NCI-H446 treated with DMSO at 0.1 percent for 48 hours (cell line): ENCODE results near the gene SLC12A8.
"Not testable (repeated sequence)": the region's sequence is repeated elsewhere in the genome, so short reads cannot be mapped to it uniquely, and the experiment has no call there.

ENCODE experiments used
- DNase-seq: peaks from one replicate; lab custom pipeline; 2025; lab: John Stamatoyannopoulos, UW

SLC12A8 gene

GRCh38 chr3:125110016-125110875 lies 102.3 kb downstream of the SLC12A8 start:
- no peak for DNase-seq

GRCh38 chr3:125109536-125109925 lies 103.0 kb downstream of the SLC12A8 start:
- DNase-seq, result no peak

DNA sequence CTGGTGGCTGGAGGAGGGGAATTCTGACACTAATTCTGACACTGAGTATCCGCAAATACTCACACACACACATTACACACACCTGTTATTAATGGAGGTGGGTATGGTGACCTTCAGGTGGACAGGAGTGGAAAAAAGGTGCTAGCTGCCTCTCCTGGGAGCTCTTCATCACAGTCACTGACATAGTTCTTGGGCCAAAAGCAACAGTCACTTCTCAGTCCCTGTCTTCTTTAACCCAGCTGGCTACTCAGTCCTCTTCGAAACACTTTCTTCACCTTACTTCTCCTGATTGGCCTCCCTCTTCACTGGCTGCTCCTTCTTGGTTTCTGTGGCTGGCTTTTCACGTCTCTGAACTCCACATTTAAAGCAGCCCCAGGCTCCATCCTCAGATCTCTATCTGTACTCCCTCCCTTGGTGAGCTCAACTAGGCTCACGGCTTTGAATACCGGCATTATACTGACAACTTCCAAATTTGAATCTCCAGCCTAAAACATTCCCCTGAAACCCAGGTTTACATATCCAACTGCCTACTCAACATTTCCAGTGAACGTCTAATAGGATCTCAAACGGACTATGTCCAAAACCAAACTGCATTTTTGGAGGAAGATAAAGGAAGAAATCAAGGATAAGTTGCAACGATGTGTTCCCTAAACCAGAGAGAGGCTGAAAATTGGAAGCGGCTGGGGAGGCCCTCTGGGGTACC lies 103.6 kb downstream of the SLC12A8 start:
- no peak for DNase-seq

DNA sequence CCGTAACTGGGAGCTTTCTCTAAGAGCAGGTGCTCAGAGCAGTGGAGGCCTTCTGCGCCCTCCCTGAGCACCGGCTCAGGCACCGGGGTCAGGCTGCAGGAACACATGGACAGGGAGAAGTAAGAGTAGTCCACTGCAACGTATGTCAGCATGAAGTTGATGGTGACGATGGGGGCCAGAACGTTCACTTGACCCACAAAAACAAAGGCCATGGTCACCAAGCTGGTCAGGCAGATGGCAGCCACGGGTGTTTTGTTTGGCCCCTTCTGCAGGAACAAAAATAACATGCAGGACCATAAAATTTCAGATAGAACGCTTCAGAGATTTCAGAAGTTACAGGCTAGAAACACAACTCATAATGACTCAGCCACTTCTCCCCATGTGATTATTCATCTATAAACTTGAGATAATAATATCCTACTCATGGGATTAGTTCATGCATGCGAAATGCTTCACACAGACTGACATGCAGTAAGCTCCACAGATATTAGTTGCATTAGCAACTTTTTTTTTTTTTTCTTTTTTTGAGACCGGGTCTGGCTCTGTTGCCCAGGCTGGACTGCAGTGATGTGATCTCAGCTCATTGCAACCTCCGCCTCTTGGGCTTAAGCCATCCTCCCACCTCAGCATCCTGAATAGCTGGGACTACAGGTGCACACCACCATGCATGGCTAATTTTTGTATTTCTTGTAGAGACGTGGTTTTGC lies 104.5 kb downstream of the SLC12A8 start:
- DNase-seq, result no peak

GRCh38 chr3:125107363-125107762 lies 105.2 kb downstream of the SLC12A8 start:
- no peak for DNase-seq

DNA sequence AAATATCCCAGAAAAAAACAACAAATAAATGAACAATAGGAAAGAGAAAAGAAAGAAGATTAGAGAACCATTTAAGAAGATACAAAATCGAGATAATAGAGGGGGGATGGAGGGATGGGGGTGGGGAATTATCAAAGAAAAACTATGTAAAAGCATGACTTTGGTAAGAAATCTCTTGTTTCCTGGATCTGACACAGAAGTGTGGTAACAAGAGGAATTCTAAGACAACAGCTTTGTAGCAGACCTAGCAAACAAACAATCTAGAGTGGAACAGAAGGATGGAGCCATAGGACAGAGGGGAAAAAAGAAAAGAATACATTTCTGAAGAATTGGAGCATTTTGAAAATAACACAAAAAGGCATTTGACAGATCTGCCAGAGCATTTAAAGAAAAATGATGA lies 107.4 kb downstream of the SLC12A8 start:
- DNase-seq, result no peak

DNA sequence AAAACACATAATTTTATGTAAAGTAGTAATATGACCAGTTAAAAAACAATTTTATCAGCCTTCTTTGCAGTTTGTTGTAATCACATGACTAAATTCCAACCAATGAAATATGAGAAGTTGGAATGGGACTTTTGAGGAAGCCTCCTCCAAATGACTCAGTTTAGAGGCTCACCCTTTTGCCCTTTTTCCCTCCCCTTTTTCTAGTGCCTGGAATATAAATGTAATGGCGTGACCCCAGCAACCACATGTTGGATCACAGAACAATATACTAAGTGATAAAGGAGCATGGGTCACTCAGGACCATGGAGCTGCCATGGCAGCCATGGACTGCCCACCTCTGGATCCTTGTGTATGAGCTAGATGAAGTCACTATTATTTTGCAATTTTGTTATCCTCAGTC lies 107.9 kb downstream of the SLC12A8 start:
- no peak for DNase-seq

GRCh38 chr3:125103406-125103805 lies 109.1 kb downstream of the SLC12A8 start:
- no peak for DNase-seq

- DNase-seq, result no peak
These were observed 110.1 kb downstream of the SLC12A8 start for GRCh38 chr3:125102470-125102869.

GRCh38 chr3:125098611-125099291 lies 113.8 kb downstream of the SLC12A8 start:
- no peak for DNase-seq

- no peak for DNase-seq
These were observed 121.9 kb downstream of the SLC12A8 start for GRCh38 chr3:125090649-125091048.

- no peak for DNase-seq
These were observed 124.7 kb downstream of the SLC12A8 start for GRCh38 chr3:125087768-125088391.

- no peak for DNase-seq
These were observed 127.4 kb downstream of the SLC12A8 start for GRCh38 chr3:125085166-125085565.

DNA sequence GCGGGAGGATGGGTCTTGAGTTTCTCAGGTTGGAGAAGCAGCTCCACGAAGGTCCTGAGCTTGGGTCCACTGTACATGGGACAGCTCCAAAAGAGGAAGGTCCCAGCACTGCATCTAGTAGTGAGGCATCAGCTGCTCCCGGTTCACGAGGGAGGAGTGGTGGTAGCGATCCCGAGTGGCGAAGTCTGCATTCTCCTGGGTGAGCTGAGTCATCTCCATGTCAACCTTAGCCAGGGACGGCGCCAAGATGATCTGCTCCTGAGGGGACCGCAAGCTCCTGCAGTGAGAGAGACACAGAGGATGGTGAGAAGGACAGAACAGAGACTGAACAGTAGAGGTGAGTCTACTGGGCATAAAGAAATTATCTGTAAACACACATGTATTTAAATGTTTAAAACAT lies 128.8 kb downstream of the SLC12A8 start:
- DNase-seq, result no peak

DNA sequence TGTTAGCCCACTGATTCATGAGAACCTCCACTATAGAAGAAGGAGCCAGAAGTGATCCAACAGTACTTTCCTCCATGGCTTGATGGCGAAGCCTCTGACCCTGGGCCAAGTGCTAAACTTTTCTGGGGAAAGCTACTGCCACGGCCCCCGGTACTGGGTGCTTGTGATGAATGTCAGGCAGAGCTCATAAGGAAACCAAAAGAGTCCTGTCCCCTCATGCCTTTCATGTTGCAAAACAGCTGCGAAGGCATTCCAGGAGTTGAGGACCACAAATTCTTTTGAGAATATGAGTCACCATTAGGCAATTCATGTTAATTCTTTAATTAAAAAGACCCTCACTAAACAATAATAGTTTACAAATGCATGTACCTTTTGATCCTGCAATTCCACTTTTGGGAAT lies 130.2 kb downstream of the SLC12A8 start:
- DNase-seq, result not testable (repeated sequence)

GRCh38 chr3:125080077-125080476 lies 132.5 kb downstream of the SLC12A8 start:
- no peak for DNase-seq

DNA sequence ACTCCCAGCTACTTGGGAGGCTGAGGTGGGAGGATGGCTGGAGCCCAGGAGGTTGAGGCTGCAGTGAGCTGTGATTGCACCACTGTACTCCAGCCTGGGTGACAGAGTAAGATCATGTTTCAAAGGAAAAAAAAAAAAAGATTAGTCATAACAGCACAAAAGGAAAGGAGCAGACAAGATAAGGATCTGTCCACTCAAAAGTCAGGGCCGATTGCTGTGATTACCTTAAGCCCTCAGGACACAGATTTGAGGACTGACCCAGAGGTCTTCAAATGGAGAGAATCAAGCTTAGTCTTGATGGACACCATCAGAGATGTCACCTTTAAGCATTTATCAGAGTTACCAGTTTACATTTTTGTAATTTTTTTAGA lies 132.9 kb downstream of the SLC12A8 start:
- no peak for DNase-seq

DNA sequence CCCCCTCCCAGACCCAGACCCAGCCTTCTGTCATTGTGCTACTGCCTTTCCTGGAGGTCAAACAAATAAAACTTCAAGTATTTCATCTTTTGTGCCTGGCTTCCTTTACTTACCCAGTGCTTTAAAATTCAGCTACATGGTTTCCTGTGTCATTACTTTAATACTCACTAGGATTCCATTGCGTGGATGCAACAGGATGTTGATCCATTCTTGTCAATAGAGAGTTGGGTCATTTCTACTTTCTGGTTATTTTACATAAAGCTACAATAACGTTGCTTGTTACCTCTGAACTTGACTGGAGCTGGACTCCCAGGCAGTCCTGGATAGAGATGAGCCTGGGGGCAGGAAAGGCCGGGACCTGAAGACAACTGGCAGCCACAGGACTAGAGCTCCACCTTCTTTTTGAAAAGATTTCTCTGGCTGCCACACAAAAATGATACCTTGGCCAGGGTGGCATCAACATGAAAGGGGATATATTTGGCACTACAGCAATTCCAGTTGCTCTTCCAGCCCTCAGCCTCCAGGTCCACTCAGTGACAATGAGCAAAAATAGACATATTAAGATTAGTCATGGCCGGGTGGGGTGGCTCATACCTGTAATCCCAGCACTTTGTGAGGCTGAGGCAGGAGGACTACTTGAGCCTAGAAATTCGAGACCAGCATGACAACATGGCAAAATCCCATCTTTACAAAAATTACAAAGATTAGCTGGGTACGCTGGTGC lies 133.4 kb downstream of the SLC12A8 start:
- DNase-seq, result no peak

DNA sequence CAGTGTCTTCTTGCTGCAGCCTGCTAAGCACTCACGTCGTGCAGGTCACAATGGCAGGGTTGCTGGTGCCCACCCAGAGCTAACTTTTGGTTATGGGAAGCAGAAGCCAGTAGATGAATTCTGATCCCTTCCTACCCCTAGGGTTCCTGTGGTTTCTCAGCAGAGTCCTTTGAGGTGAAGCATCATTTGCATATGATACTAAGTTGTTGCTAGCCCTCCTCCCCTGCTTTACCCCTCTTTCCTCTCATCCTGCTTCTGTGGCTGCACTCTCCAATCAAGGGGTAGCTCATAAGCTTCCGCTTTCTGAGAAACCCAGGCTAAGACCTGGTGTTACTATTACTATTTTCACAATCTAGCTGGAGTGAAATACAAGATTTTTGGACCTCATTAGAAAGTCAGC lies 134.7 kb downstream of the SLC12A8 start:
- DNase-seq, result no peak

DNA sequence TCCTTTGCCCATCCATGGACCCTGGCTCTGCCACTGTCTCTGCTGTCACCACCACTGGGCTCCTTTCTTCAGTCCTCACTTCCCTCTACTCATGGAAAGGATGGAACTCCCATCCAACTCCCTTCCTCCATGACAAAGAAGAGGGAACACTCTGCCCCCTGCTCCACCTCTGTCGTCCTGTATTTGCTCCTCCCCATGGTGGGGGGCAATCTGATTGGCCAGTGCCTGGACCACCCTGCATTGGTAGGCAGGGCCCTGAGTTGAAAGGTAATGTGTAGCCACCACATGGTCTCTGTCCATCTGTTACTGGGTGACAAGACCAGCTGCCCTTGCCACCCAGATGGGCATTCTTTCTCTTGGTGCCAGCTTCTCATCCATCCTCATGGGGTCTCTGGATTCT lies 136.1 kb downstream of the SLC12A8 start:
- DNase-seq, result no peak

DNA sequence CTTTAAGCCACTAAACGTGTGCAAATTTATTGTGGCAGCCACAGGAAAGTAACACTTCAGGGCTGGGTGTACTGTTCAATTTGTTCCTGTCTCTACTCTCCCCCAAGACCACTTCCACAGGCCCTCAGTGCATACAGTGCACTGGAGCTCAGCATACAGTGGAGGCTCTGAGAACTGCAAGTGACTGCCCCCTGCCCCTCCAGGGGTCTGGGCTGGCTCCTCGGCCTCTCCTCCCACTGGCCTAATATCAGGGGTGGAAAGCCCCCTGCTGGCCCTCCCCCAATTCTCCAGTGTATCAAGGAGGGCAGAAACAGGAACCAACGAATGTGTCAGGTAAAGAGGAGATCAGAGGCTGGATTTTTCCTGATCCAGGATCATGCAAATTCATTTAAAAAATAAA lies 136.8 kb downstream of the SLC12A8 start:
- DNase-seq, result no peak
